ENCODE results near the gene OPCML. TPM values are rescaled to one million over a fixed set of nuclear protein-coding genes. Genes with fewer than 3 reads are reported as not detected.

OPCML gene
- total RNA-seq, 4 donors from 2014 or later: not detected

DNA sequence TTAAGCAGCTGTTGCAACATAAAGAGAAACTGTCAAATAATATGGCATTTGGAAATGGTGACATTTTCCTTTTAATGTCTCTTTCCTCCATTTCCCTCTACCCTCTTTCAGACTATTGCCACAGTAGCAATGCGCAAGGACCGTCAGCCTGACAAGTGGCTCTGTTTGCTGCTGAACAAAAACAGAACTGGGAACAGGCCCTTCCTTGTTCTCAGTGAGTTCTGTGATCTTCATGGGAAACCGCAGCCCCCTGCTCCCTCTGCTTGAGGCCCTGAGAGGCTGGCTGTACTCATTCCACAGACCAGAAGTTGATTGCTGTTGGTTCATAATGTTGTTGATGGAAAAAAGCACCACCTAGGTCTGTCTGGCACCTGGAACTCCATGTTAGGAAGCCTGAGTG is 559.7 kb downstream of the OPCML start:
- intact Hi-C loops (cut with DNase I; ENCODE audit: low total_unique reads): no loop called here
- 83 to 86% methylated on average over 2 to 3 of the region's 3 CpGs for WGBS, 2 donors (ENCODE audit: low coverage in 1 of 2)

DNA sequence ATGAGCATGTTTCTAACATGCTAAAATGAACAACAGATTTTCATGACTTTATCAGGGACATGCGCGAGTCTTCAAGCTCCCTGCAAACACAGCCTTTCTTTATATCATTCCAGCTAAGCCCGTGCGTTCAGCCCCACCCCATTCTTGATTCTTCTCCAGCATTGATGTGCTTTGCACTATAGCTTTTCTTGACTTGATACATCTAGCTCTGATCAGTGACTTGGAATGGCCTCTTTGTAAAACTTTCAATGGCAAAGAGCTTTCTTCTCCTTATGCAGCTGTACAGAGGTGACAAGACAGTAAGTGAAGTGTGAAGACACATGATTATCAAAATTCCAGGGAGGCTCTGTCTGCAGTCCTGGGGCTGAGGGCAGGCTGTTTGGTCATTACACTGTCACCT is 561.0 kb downstream of the OPCML start:
- Histone ChIP-seq H3K4me3 (no peak overlapping the region), H3K36me3 (no peaks in the 10 kb centered on the region), H3K27me3 (no peaks in the 10 kb centered on the region), H3K4me1 (no peaks in the 10 kb centered on the region), H3K27ac (no peak overlapping the region), H3K9me3 (no peaks in the 10 kb centered on the region)
- in situ Hi-C loops (cut with MboI; ENCODE audit: low pct_ligation_motif_present in 1 of 4, low pct_unique_long_range_greater_than_20kb in 1 of 4, low sequenced_read_pairs in 3 of 4) (no loop called here), intact Hi-C loops (cut with DNase I; ENCODE audit: low total_unique reads) (no loop called here)
- 59% methylated on average over 4 of the region's 4 CpGs; no CpG with 5 or more reads in 1 of the 2 donors for WGBS, 2 donors (ENCODE audit: low coverage in 1 of 2)
- TF ChIP-seq POLR2A (IDR thresholded peaks at IDR 0.05) (no peak), POLR2AphosphoS5 (IDR thresholded peaks at IDR 0.05) (no peak), EP300 (IDR thresholded peaks at IDR 0.05; ENCODE audit: low read depth) (no peak)
- TF ChIP-seq, protein P1, sequence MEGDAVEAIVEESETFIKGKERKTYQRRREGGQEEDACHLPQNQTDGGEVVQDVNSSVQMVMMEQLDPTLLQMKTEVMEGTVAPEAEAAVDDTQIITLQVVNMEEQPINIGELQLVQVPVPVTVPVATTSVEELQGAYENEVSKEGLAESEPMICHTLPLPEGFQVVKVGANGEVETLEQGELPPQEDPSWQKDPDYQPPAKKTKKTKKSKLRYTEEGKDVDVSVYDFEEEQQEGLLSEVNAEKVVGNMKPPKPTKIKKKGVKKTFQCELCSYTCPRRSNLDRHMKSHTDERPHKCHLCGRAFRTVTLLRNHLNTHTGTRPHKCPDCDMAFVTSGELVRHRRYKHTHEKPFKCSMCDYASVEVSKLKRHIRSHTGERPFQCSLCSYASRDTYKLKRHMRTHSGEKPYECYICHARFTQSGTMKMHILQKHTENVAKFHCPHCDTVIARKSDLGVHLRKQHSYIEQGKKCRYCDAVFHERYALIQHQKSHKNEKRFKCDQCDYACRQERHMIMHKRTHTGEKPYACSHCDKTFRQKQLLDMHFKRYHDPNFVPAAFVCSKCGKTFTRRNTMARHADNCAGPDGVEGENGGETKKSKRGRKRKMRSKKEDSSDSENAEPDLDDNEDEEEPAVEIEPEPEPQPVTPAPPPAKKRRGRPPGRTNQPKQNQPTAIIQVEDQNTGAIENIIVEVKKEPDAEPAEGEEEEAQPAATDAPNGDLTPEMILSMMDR (IDR thresholded peaks at IDR 0.05): no peak
- DNase-seq: no peak

More for the DNA sequence above, 559.7 kb downstream of the OPCML start:
- no peaks in the 10 kb centered on the region for H3K27me3 ChIP-seq
- H3K4me3 ChIP-seq: no peak overlapping the region
- no peaks in the 10 kb centered on the region for H3K36me3 ChIP-seq
- no peak for DNase-seq
- H3K27ac ChIP-seq: no peak overlapping the region
- H3K4me1 ChIP-seq: no peaks in the 10 kb centered on the region
- no peak for TF ChIP-seq POLR2A (IDR thresholded peaks at IDR 0.05)
- TF ChIP-seq, protein P1 (IDR thresholded peaks at IDR 0.05): no peak
- TF ChIP-seq POLR2AphosphoS5 (IDR thresholded peaks at IDR 0.05): no peak
- no peak for TF ChIP-seq EP300 (IDR thresholded peaks at IDR 0.05; ENCODE audit: low read depth)
- no peaks in the 10 kb centered on the region for H3K9me3 ChIP-seq
- in situ Hi-C loops (cut with MboI; ENCODE audit: low pct_ligation_motif_present in 1 of 4, low pct_unique_long_range_greater_than_20kb in 1 of 4, low sequenced_read_pairs in 3 of 4): no loop called here

DNA sequence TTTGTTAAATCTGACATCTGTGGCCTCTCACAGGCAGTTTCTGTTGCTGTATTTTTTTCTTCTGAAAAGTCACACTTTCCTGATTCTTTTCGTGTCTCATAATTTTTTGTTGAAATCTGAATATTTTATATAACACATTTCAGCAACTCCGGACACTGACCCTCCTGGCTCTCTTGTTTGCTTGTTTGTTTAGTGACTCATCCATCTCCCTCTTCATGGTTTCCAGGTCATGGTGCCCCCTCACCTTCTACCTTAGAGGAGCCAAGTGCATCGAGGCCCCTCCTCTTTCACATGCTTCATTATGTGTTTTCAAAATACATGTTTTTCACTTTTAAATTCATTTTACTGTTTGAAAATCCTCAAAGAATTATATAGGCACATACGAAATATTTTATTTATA is 562.4 kb downstream of the OPCML start:
- no peak for DNase-seq
- Histone ChIP-seq H3K9me3 (no peaks in the 10 kb centered on the region), H3K36me3 (no peaks in the 10 kb centered on the region), H3K4me3 (no peak overlapping the region), H3K27me3 (no peaks in the 10 kb centered on the region), H3K4me1 (no peaks in the 10 kb centered on the region), H3K27ac (no peak overlapping the region)
- TF ChIP-seq EP300 (IDR thresholded peaks at IDR 0.05; ENCODE audit: low read depth) (no peak), POLR2A (IDR thresholded peaks at IDR 0.05) (no peak), POLR2AphosphoS5 (IDR thresholded peaks at IDR 0.05) (no peak)
- TF ChIP-seq, protein P1 (IDR thresholded peaks at IDR 0.05): no peak
- intact Hi-C loops (cut with DNase I; ENCODE audit: low total_unique reads): no loop called here
- in situ Hi-C loops (cut with MboI; ENCODE audit: low pct_ligation_motif_present in 1 of 4, low pct_unique_long_range_greater_than_20kb in 1 of 4, low sequenced_read_pairs in 3 of 4): no loop called here
- WGBS, 2 donors (ENCODE audit: low coverage in 1 of 2): 70 to 72% methylated on average over 4 of the region's 4 CpGs

DNA sequence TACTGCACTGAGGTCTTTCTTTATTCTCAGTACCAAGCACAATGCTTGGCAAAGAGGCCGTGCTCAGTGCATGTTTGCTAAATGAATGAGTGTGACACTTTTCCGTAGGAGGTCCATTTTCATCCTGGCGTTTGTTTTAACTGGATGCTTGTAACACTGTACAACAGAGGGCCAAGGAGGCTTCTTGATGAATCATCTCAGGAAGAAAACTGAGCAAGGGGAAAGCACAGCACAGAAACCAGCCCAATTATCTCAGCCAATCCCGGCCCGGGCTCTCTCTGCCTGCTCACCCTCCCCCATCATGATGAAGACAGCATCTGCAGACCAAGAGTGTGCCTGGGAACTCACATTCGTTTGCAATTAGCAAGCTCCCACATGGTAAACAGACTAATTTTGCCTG is 570.3 kb downstream of the OPCML start:
- no peak for DNase-seq
- H3K4me3 ChIP-seq: no peak overlapping the region
- intact Hi-C loops (cut with DNase I; ENCODE audit: low total_unique reads): no loop called here
- H3K4me1 ChIP-seq: peaks cover 0 to 6% (median 0%) of the 10 kb centered on the region in 4 donors
- H3K9me3 ChIP-seq: no peaks in the 10 kb centered on the region
- 33 to 53% methylated on average over 1 to 6 of the region's 6 CpGs for WGBS, 2 donors (ENCODE audit: low coverage in 1 of 2)
- TF ChIP-seq, protein P1 (IDR thresholded peaks at IDR 0.05): no peak
- no peak for TF ChIP-seq POLR2AphosphoS5 (IDR thresholded peaks at IDR 0.05)
- H3K36me3 ChIP-seq: no peaks in the 10 kb centered on the region
- H3K27me3 ChIP-seq: no peaks in the 10 kb centered on the region
- no peak overlapping the region for H3K27ac ChIP-seq
- in situ Hi-C loops (cut with MboI; ENCODE audit: low pct_ligation_motif_present in 1 of 4, low pct_unique_long_range_greater_than_20kb in 1 of 4, low sequenced_read_pairs in 3 of 4): no loop called here

Data from transverse colon (tissue), 4 donors.